Ishikawa (cell line): ENCODE measurements around the gene MAP2K3.

ENCODE experiments used
- CEBPB ChIP-seq: IDR thresholded peaks from 2 replicates; pipeline ENCODE4 v1.6.1; 2012
- EGR1 ChIP-seq: IDR thresholded peaks from 2 replicates; pipeline ENCODE4 v1.6.1; 2012
- EP300 ChIP-seq: IDR thresholded peaks from 2 replicates; pipeline ENCODE4 v1.6.1; 2012; ENCODE audit warnings: borderline replicate concordance
- FOXM1 ChIP-seq: IDR thresholded peaks from 2 replicates; pipeline ENCODE4 v1.6.1; 2012; ENCODE audit warnings: low read depth, borderline replicate concordance
- NFIC ChIP-seq: IDR thresholded peaks from 2 replicates; pipeline ENCODE4 v1.6.1; 2012
- RAD21 ChIP-seq: IDR thresholded peaks from 2 replicates; pipeline ENCODE4 v1.6.1; 2012; ENCODE audit warnings: low read depth
- YY1 ChIP-seq: IDR thresholded peaks from 2 replicates; pipeline ENCODE4 v1.6.1; 2012; ENCODE audit warnings: low read depth
- ZBTB7A ChIP-seq: IDR thresholded peaks from 2 replicates; pipeline ENCODE4 v1.6.1; 2012; ENCODE audit warnings: low read depth

GRCh38 chr17:21249086-21249795, 35.3 kb upstream of the MAP2K3 start:
- TF ChIP-seq FOXM1 (no peak), YY1 (no peak), NFIC (no peak), RAD21 (no peak), ZBTB7A (no peak), EGR1 (no peak), CEBPB (no peak), EP300 (no peak)
